ENCODE data around the gene PNPLA3.

The PNPLA3 gene

DNA sequence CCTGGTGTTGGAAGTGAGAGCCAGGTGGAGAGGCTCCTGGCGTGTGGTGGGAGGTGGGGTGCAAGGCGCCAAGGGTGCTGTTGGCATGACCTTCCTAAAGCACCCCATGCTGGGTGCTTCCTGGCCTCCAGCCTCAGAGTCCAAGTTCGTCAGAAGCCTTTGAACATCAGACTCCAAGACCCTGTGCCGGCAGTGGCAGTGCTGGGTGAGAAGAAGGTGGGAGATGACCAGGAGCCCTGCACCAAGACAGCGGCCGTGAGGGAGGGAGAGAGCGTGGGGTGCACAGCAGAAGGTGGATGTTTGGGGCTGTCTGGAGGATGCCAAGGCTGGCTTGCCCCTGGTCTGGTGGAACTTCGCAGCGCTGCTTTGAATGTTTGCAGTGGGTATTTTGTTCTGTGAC lies 70.8 kb downstream of the PNPLA3 start:
- DNase-seq, result no peak

GRCh38 chr22:43995057-43995685 lies 71.6 kb downstream of the PNPLA3 start:
- no peak for DNase-seq

- DNase-seq, result no peak
Observed at GRCh38 chr22:43995798-43996169, 72.2 kb downstream of the PNPLA3 start.

DNA sequence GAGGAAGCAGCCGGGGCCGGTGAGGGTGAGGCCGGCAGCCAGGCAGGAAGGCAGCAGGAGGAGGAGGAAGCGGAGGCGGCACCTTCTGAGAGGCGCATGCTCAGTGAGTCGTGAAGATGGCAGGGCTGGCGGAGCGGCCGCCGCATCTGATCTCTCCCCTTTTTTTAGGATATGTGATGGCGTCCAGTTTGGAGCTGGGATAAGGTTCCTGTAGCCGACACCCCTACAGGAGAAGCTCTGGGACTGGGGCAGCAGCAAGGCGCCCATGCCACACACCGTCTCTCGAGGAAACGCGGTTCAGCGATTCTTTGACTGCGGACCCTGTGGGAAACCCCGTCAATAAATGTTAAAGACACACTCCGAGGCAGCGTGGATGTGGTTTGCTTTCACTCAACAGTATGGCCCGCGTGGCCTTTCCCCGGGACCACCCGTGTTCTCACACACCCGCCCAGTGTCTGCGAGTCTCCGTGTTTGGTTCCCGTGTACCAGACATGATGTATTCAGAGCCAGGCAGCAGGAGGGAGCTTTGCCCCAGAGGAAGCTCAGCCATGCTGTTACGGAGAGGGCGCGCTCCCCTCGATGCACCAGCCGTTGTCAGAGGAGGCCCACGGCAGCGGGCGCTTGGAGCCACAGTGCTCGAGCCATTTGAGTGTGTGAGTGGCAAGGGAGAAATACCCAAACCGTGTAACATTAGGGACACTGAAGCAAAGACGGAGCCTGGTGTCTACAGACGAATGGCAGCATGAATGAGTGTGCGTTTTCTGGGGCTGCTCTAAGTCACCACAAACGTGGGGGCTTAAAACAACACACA lies 72.8 kb downstream of the PNPLA3 start:
- DNase-seq, result peak; percentile 57

DNA sequence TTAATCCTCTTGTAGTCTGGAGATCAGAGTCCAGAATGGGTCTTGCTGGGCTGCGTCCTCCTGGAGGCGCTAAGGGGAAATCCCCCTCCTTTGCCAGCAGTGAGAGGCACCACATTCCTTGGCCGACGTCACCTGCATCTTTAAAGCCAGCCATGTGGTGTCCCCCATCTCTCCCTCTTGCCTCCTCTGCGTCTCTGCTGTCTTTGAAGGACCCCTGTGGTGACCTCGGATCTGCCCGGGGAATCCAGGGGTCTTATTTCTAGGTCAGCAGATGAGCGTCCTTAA lies 73.3 kb downstream of the PNPLA3 start:
- no peak for DNase-seq
